Heart right ventricle (tissue), 16 donors: ENCODE data around the gene AFF1. TPM values are rescaled to one million over a fixed set of nuclear protein-coding genes. Genes with fewer than 3 reads are reported as not detected.

Experiments used
- ATAC-seq, 8 donors: fragments of 200-7000 bp; cut with Tn5 transposase; one replicate each; pipeline ENCODE4 v1.9.1; 2020; ENCODE audit warnings: mild to moderate bottlenecking in 8 of 8, moderate library complexity in 8 of 8, moderate number of reproducible peaks in 1 of 8
- DNase-seq, 2 donors: peaks; one replicate each; pipeline ENCODE4 v3.0.0-alpha.2; 2020
- H3K27ac ChIP-seq, 10 donors: fragments of 200-600 bp; sonication (generic) in 2 of 10; one replicate each; pipeline versions ENCODE4 v1.5.0 to v1.8.0; 2020 to 2022; ENCODE audit warnings: mild to moderate bottlenecking in 3 of 10
- H3K27me3 ChIP-seq, 7 donors: fragments of 200-600 bp; one replicate each; pipeline ENCODE4 v1.8.0; 2021 to 2022; ENCODE audit warnings: mild to moderate bottlenecking in 2 of 7
- H3K36me3 ChIP-seq, 9 donors: fragments of 200-600 bp; sonication (generic) in 1 of 9; one replicate each; pipeline versions ENCODE4 v1.5.0 to v1.8.0; 2020 to 2022; ENCODE audit warnings: mild to moderate bottlenecking in 2 of 9
- H3K4me1 ChIP-seq, 9 donors: fragments of 200-600 bp; sonication (generic) in 1 of 9; one replicate each; pipeline versions ENCODE4 v1.5.0 to v1.8.0; 2020 to 2022; ENCODE audit warnings: mild to moderate bottlenecking in 4 of 9
- H3K4me3 ChIP-seq, 10 donors: fragments of 200-600 bp; sonication (generic) in 2 of 10; one replicate each; pipeline versions ENCODE4 v1.5.0 to v1.8.0; 2020 to 2022; ENCODE audit warnings: mild to moderate bottlenecking in 7 of 10, moderate library complexity in 2 of 10
- H3K9me3 ChIP-seq, 11 donors: fragments of 200-600 bp in 10 of 11; sonication (generic) in 2 of 11; one replicate each; pipeline versions ENCODE4 v1.5.0 to v1.8.0; 2013 to 2022; ENCODE audit warnings: mild to moderate bottlenecking in 2 of 11, control low read depth in 1 of 11, moderate library complexity in 1 of 11
- CTCF ChIP-seq, 9 donors: fragments of 200-600 bp; sonication (generic) in 2 of 9; IDR thresholded peaks; one replicate each; pipeline versions ENCODE4 v1.5.0 to v1.8.0; 2021 to 2022; ENCODE audit warnings: antibody characterized with exemption in 9 of 9, mild to moderate bottlenecking in 5 of 9, moderate library complexity in 1 of 9
- whole genome bisulfite sequencing, 2 donors: extraction: QIAGEN DNeasy Blood & Tissue Kit; methylation state at CpG; one replicate each; pipeline ENCODE4 v1.1.7; 2013; ENCODE audit warnings: inconsistent platforms in 1 of 2; 5-methylcytosine and 5-hydroxymethylcytosine counted together
- intact Hi-C, 10 donors: fragments of 100-400 bp; cut with DNase I; formaldehyde crosslinking; loops; one replicate each; pipeline versions ENCODE4 v1.11.1 to v1.14.2; 2022
- polyA plus RNA-seq, 2 donors: library from polyadenylated mRNA; stranded (reverse); fragments of 200-250 nt; gene quantifications; one replicate each; pipeline ENCODE4 v1.2.3, GENCODE V29; 2013
- total RNA-seq, 10 donors: library from RNA; stranded (reverse); fragmentation: NEBNext Ultra II Directional in 3 of 10; extraction: Animal tissue kit (Norgen Biotek cat#: 25700) in 3 of 10; gene quantifications; one replicate each; pipeline versions ENCODE4 v1.2.1 to v1.2.4, GENCODE V29; 2021 to 2023
- donor health status: Arrhythmogenic right ventricular cardiomyopathy.
- donor health status: ischemic (EF 13 %, LVEDD 7.1; RV severe dilation, severe dysfunction).
- donor health status: healthy with polysubstance abuse.
- donor health status: DM: no; HTN: yes; CAD: no.
- donor health status: DM: no; HTN: no; CAD: no.
- donor health status: ischemic (EF 25% LVEDD 6.9; RV normal size, moderate dysfunction).
- donor health status: ischemic (EF 25% LVEDD 5.7; RV mildly dilated, moderate dysfunction).
- donor health status: healthy.
- donor health status: DM: yes; HTN: yes; CAD: no.
- donor health status: Ischemic cardiomyopathy.
- donor health status: ischemic (EF 35%, LVEDD 5.7; RV mildly dilated, moderate dysfunction).
- donor health status: nonischemic (EF 11% LVEDD 7.7; RV severe dilation, severe dysfunction).
- donor health status: DM: yes; HTN: yes; CAD: no.
- donor health status: PGD.
- donor health status: ischemic (EF 29% LVEDD 5.4; RV normal size, mild dysfunction).
- donor health status: nonischemic (EF 23%, LVEDD 6.1; RV moderate dilation, normal function).

Gene AFF1
- total and polyA plus RNA-seq, 12 donors: 44.4 to 90.2 (median 74.5) TPM

GRCh38 chr4:87101543-87102199, 166.9 kb downstream of the AFF1 start:
- Histone ChIP-seq H3K27me3 (no peaks in the 10 kb centered on the region), H3K36me3 (peaks cover 0 to 37% (median 0%) of the 10 kb centered on the region in 9 donors), H3K4me3 (no peak overlapping the region), H3K4me1 (peaks cover 2 to 50% (median 30%) of the 10 kb centered on the region in 9 donors), H3K9me3 (no peaks in the 10 kb centered on the region), H3K27ac (peak overlapping the region in 1 of 10 donors; percentile 79)
- WGBS, 2 donors: 86 to 94% methylated on average over 7 of the region's 7 CpGs
- intact Hi-C loops: no loop called here
- peak in 1 of 8 donors; percentile 36 for ATAC-seq
- no peak for DNase-seq
- no peak for TF ChIP-seq CTCF (IDR thresholded peaks at IDR 0.05)

DNA sequence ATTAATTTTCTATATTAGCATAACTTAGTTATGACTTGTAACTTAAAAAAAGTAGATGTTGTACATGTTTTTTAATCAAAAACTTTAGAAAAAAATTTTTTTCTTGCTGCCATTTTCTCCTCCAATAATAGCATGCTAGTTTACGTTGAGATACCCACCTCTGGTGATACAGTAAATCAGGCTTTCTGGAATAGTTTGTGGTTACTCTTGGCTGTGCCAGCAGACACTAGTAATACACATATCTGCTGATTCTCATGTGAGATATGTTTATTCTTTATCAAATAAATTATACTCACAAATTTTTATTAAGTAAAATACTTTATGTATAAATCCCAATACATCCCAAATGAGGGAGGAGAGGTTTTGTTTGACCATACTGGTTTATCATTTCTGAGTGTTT, 168.3 kb downstream of the AFF1 start:
- H3K36me3 ChIP-seq: peaks cover 0 to 50% (median 0%) of the 10 kb centered on the region in 9 donors
- DNase-seq: no peak
- no peak overlapping the region for H3K4me3 ChIP-seq
- ATAC-seq: no peak
- no peak for TF ChIP-seq CTCF (IDR thresholded peaks at IDR 0.05)
- no peaks in the 10 kb centered on the region for H3K9me3 ChIP-seq
- peaks cover 7 to 59% (median 36%) of the 10 kb centered on the region in 9 donors for H3K4me1 ChIP-seq
- WGBS, 2 donors: 60 to 68% methylated on average over 1 of the region's 1 CpG
- intact Hi-C loops: no loop called here
- H3K27me3 ChIP-seq: no peaks in the 10 kb centered on the region
- peak overlapping the region in 8 of 10 donors; percentile 2 to 79 (median 45) for H3K27ac ChIP-seq

DNA sequence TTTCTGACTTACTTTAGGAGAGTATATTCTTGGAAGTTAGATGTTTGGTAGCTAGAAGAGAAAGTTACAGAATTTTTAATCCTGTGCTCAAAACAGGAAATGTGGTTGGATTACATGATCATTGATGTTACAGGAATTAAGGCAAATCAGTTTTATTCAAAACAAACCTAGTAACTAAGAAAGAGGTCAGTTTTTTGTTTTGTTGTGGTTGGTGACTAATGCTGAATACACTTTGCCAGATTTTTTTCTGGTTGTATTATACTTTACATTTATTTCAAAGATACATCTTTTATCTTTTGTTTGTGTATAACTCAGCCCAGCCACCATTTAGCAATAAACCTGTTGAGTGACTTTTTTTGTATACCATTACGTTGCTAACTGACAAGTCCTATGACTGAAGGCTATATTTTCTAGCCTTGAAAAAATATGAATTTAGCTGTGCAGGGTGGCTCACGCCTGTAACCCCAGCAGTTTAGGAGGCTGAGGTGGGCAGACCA, 168.9 kb downstream of the AFF1 start:
- 78 to 82% methylated on average over 2 of the region's 2 CpGs for WGBS, 2 donors
- DNase-seq: no peak
- intact Hi-C loops: no loop called here
- peaks cover 7 to 59% (median 36%) of the 10 kb centered on the region in 9 donors for H3K4me1 ChIP-seq
- peak overlapping the region in 8 of 10 donors; percentile 2 to 79 (median 55) for H3K27ac ChIP-seq
- H3K27me3 ChIP-seq: no peaks in the 10 kb centered on the region
- ATAC-seq: peak in 1 of 8 donors; percentile 15
- H3K36me3 ChIP-seq: peaks cover 0 to 57% (median 0%) of the 10 kb centered on the region in 9 donors
- no peak overlapping the region for H3K4me3 ChIP-seq
- TF ChIP-seq CTCF (IDR thresholded peaks at IDR 0.05): no peak
- no peaks in the 10 kb centered on the region for H3K9me3 ChIP-seq

DNA sequence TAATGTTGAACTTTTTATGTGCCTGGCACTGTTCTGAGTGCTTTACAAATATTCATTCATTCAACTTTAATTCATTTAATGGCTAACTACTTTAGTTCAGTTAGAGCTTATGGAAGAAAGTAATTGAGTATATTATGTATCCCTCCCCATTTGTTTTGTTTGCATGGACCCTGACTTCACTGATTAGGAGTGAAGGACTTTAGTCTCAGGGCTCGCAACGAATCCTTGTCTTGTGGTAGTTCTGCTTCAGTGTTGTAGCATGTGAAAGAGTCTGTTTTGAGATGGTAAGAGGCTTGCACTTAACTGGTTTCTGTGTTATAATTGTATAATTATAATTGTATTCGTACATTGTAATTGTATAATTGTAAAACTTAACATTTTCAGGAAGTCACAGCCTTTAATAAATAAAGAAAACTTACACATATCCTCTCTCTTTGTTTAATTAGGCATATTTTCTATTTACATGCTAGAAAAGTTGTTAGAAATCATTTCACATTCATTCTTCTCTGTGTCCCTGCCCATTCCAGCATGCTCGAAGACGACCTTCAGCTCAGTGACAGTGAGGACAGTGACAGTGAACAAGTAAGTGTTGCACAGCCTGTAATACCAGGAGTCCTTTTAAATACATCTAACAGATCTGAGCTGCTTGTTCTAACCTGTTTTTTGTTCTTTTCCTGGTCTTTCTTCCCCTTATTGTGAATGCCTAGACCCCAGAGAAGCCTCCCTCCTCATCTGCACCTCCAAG, 170.5 kb downstream of the AFF1 start:
- peaks cover 0 to 62% (median 0%) of the 10 kb centered on the region in 9 donors for H3K36me3 ChIP-seq

More for the DNA sequence above, 170.5 kb downstream of the AFF1 start:
- no peak for TF ChIP-seq CTCF (IDR thresholded peaks at IDR 0.05)
- peak in 1 of 8 donors; percentile 46 for ATAC-seq
- intact Hi-C loops: no loop called here
- Histone ChIP-seq H3K27me3 (no peaks in the 10 kb centered on the region), H3K4me3 (no peak overlapping the region), H3K4me1 (peaks cover 7 to 66% (median 45%) of the 10 kb centered on the region in 9 donors), H3K9me3 (no peaks in the 10 kb centered on the region), H3K27ac (peak overlapping the region in 5 of 10 donors; percentile 2 to 66 (median 28))
- DNase-seq: no peak
- WGBS, 2 donors: 67 to 75% methylated on average over 5 of the region's 5 CpGs
